Astrocyte (in vitro differentiated cells and primary cell): ENCODE results near the gene CDC37L1. TPM values are rescaled to one million over a fixed set of nuclear protein-coding genes. Genes with fewer than 3 reads are reported as not detected.
A peak's percentile ranks its signal among the peaks of the same experiment; 100 is the strongest.

Experiments
- DNase-seq: peaks from one replicate; pipeline ENCODE4 v3.0.0-alpha.2; 2010; ENCODE audit warnings: low read depth
- FAIRE-seq: peaks from 2 replicates; lab custom pipeline; 2011; peaks lifted over from hg19 to GRCh38; lab: Jason Lieb, UNC
- H2AFZ ChIP-seq: 2 replicates; pipeline ENCODE4 v1.6.0; 2012; ENCODE audit warnings: low read depth, low read length, inconsistent platforms
- H3K27ac ChIP-seq: 2 replicates; pipeline ENCODE4 v1.5.1; 2011; ENCODE audit warnings: low read depth, low read length, inconsistent platforms
- H3K27me3 ChIP-seq: 2 replicates; pipeline ENCODE4 v1.6.0; 2011; ENCODE audit warnings: low read length, inconsistent platforms; ENCODE audit not compliant: insufficient read depth
- H3K36me3 ChIP-seq: 2 replicates; pipeline ENCODE4 v1.5.1; 2011; ENCODE audit warnings: low read length, inconsistent platforms; ENCODE audit not compliant: insufficient read depth
- H3K4me1 ChIP-seq: 2 replicates; pipeline ENCODE4 v1.5.1; 2011; ENCODE audit warnings: low read length, inconsistent platforms; ENCODE audit not compliant: insufficient read depth
- H3K4me2 ChIP-seq: 2 replicates; pipeline ENCODE4 v1.6.0; 2012; ENCODE audit warnings: low read length, inconsistent platforms
- H3K4me3 ChIP-seq: 2 replicates; pipeline ENCODE4 v1.5.1; 2011; ENCODE audit warnings: low read depth, mild to moderate bottlenecking, low read length, inconsistent platforms; ENCODE audit not compliant: insufficient read depth
- H3K79me2 ChIP-seq: 2 replicates; pipeline ENCODE4 v1.6.0; 2012; ENCODE audit warnings: mild to moderate bottlenecking, low read length, inconsistent platforms; ENCODE audit not compliant: insufficient read depth
- H3K9ac ChIP-seq: 2 replicates; pipeline ENCODE4 v1.6.0; 2012; ENCODE audit warnings: mild to moderate bottlenecking, low read length, inconsistent platforms
- H3K9me3 ChIP-seq: 2 replicates; pipeline ENCODE4 v1.5.1; 2012; ENCODE audit warnings: low read depth, mild to moderate bottlenecking, low read length, inconsistent platforms; ENCODE audit not compliant: insufficient read depth
- H4K20me1 ChIP-seq: 2 replicates; pipeline ENCODE4 v1.6.0; 2012; ENCODE audit warnings: low read length, inconsistent platforms; ENCODE audit not compliant: insufficient read depth
- H3K27ac Mint-ChIP-seq: one replicate; pipeline ENCODE4 v1.8.0; 2021; ENCODE audit warnings: mild to moderate bottlenecking, mixed read lengths; ENCODE audit not compliant: unreplicated experiment
- H3K27me3 Mint-ChIP-seq: one replicate; pipeline ENCODE4 v1.8.0; 2021; ENCODE audit warnings: low read depth, mixed read lengths; ENCODE audit not compliant: unreplicated experiment
- H3K36me3 Mint-ChIP-seq: one replicate; pipeline ENCODE4 v1.8.0; 2021; ENCODE audit warnings: low read depth, mixed read lengths; ENCODE audit not compliant: unreplicated experiment
- H3K4me1 Mint-ChIP-seq: one replicate; pipeline ENCODE4 v1.8.0; 2021; ENCODE audit warnings: low read depth, mixed read lengths; ENCODE audit not compliant: unreplicated experiment
- H3K4me3 Mint-ChIP-seq: one replicate; pipeline ENCODE4 v1.8.0; 2021; ENCODE audit warnings: mild to moderate bottlenecking, moderate library complexity, mixed read lengths; ENCODE audit not compliant: unreplicated experiment
- H3K9me3 Mint-ChIP-seq: one replicate; pipeline ENCODE4 v1.8.0; 2021; ENCODE audit warnings: mild to moderate bottlenecking, mixed read lengths; ENCODE audit not compliant: unreplicated experiment
- CTCF ChIP-seq: IDR thresholded peaks from 2 replicates; pipeline ENCODE4 v1.5.1; 2011; ENCODE audit warnings: low read depth, mild to moderate bottlenecking, inconsistent platforms, low read length, moderate library complexity; ENCODE audit not compliant: insufficient read depth
- EZH2 ChIP-seq: IDR thresholded peaks from 2 replicates; pipeline ENCODE4 v1.6.1; 2012; ENCODE audit warnings: mild to moderate bottlenecking, low read length, inconsistent platforms; ENCODE audit not compliant: insufficient read depth
- total RNA-seq: library from RNA; stranded (reverse); gene quantifications from 2 replicates; pipeline ENCODE4 v1.2.1, GENCODE V29; 2021

The CDC37L1 gene
- total RNA-seq, 1 donor from 2014 or later: 16.1 TPM

GRCh38 chr9:4670591-4670990, 8.8 kb upstream of the CDC37L1 start:
- Histone ChIP-seq H3K4me2 (no peak overlapping the region), H3K4me1 (peaks cover 6% of the 10 kb centered on the region), H3K79me2 (no peaks in the 10 kb centered on the region), H3K4me3 (no peak overlapping the region), H4K20me1 (no peaks in the 10 kb centered on the region), H3K36me3 (no peaks in the 10 kb centered on the region), H3K27ac (no peak overlapping the region), H3K27me3 (no peaks in the 10 kb centered on the region), H3K9ac (no peak overlapping the region), H2AFZ (no peak overlapping the region), H3K9me3 (no peaks in the 10 kb centered on the region)
- H3K9me3 Mint-ChIP-seq: no peaks in the 10 kb centered on the region
- no peaks in the 10 kb centered on the region for H3K27me3 Mint-ChIP-seq
- H3K4me1 Mint-ChIP-seq: peaks cover 2% of the 10 kb centered on the region
- H3K4me3 Mint-ChIP-seq: no peak overlapping the region
- TF ChIP-seq EZH2 (no peak), CTCF (no peak)
- FAIRE-seq (no peak), DNase-seq (no peak)
- no peaks in the 10 kb centered on the region for H3K36me3 Mint-ChIP-seq
- H3K27ac Mint-ChIP-seq: no peak overlapping the region

DNA sequence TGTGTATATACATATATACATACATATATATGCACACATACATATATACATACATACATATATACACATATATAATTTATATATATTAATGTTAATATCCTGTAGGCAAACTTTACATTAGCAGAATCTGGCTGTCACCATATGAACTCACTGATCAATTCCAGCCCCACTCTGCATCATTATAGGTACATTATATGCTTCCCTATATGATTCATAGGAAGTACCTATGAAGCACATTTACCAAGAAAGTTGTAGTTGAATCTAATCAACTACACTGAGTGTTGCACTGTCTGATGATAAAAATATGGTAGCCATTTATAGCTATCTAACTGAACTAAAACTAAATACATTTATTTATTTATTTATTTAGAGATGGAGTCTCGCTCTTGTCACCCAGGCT, 7.6 kb upstream of the CDC37L1 start:
- Mint-ChIP-seq H3K4me3 (no peak overlapping the region), H3K27ac (no peak overlapping the region), H3K27me3 (no peaks in the 10 kb centered on the region), H3K4me1 (peaks cover 2% of the 10 kb centered on the region), H3K9me3 (no peaks in the 10 kb centered on the region), H3K36me3 (no peaks in the 10 kb centered on the region)
- H2AFZ ChIP-seq: no peak overlapping the region
- no peaks in the 10 kb centered on the region for H3K27me3 ChIP-seq
- H3K9ac ChIP-seq: no peak overlapping the region
- TF ChIP-seq EZH2: no peak
- no peak for TF ChIP-seq CTCF
- no peaks in the 10 kb centered on the region for H3K9me3 ChIP-seq
- H3K4me1 ChIP-seq: no peaks in the 10 kb centered on the region
- DNase-seq (no peak), FAIRE-seq (no peak)
- H3K4me3 ChIP-seq: no peak overlapping the region
- no peak overlapping the region for H3K27ac ChIP-seq
- H3K79me2 ChIP-seq: no peaks in the 10 kb centered on the region
- no peaks in the 10 kb centered on the region for H3K36me3 ChIP-seq
- H3K4me2 ChIP-seq: no peak overlapping the region
- H4K20me1 ChIP-seq: no peaks in the 10 kb centered on the region

DNA sequence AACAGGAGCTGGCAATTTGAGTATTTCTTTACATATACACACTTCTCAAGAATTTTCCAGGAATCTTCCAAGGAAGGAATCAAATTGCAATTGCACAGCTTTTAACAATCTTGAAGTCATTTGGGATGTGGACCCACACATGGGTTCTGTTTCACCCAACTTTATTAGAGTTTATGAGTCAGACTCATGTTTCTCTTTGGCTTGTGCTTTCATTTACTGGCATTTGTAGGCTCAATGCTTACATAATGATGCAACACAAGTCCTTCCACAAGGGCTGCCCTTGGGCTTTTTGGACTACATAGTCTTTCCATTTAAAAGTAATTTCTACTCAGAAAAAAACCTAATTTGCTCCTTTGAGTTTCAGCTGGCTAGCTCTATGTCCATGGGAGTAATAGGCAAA, 4.6 kb upstream of the CDC37L1 start:
- DNase-seq (peak; percentile 85), FAIRE-seq (no peak)
- H3K4me2 ChIP-seq: no peak overlapping the region
- Mint-ChIP-seq H3K4me1 (peaks cover 2% of the 10 kb centered on the region), H3K27me3 (no peaks in the 10 kb centered on the region), H3K4me3 (no peak overlapping the region), H3K9me3 (no peaks in the 10 kb centered on the region), H3K27ac (no peak overlapping the region), H3K36me3 (no peaks in the 10 kb centered on the region)
- peaks cover 3% of the 10 kb centered on the region for H3K79me2 ChIP-seq
- H3K27me3 ChIP-seq: no peaks in the 10 kb centered on the region
- H3K4me3 ChIP-seq: no peak overlapping the region
- no peaks in the 10 kb centered on the region for H3K36me3 ChIP-seq
- TF ChIP-seq EZH2 (no peak), CTCF (no peak)
- no peak overlapping the region for H3K9ac ChIP-seq
- H3K4me1 ChIP-seq: peaks cover 7% of the 10 kb centered on the region
- no peaks in the 10 kb centered on the region for H4K20me1 ChIP-seq
- H3K27ac ChIP-seq: no peak overlapping the region
- no peak overlapping the region for H2AFZ ChIP-seq
- H3K9me3 ChIP-seq: no peaks in the 10 kb centered on the region
